Measurements from ENCODE around the gene ELP2.
"Not testable (repeated sequence)": the region's sequence is repeated elsewhere in the genome, so short reads cannot be mapped to it uniquely, and the experiment has no call there.

ELP2 gene

GRCh38 chr18:36157441-36157840 lies 27.7 kb downstream of the ELP2 start:
- in situ Hi-C loops (cut with MboI; ENCODE audit: low sequenced_read_pairs): no loop called here

GRCh38 chr18:36158266-36158867 lies 28.7 kb downstream of the ELP2 start:
- in situ Hi-C loops (cut with MboI; ENCODE audit: low sequenced_read_pairs): no loop called here

- in situ Hi-C loops (cut with MboI; ENCODE audit: low sequenced_read_pairs): no loop called here
Observed at GRCh38 chr18:36160959-36161371, 31.3 kb downstream of the ELP2 start.

GRCh38 chr18:36162981-36163380 lies 33.3 kb downstream of the ELP2 start:
- in situ Hi-C loops (cut with MboI; ENCODE audit: low sequenced_read_pairs): no loop called here

- in situ Hi-C loops (cut with MboI; ENCODE audit: low sequenced_read_pairs): no loop called here
Observed at GRCh38 chr18:36167692-36168218, 38.1 kb downstream of the ELP2 start.

- in situ Hi-C loops (cut with MboI; ENCODE audit: low sequenced_read_pairs): not testable (repeated sequence)
Observed at GRCh38 chr18:36168296-36168695, 38.6 kb downstream of the ELP2 start.

- in situ Hi-C loops (cut with MboI; ENCODE audit: low sequenced_read_pairs): no loop called here
Observed at GRCh38 chr18:36169938-36170337, 40.2 kb downstream of the ELP2 start.

GRCh38 chr18:36175481-36175880 lies 45.8 kb downstream of the ELP2 start:
- in situ Hi-C loops (cut with MboI; ENCODE audit: low sequenced_read_pairs): no loop called here

- in situ Hi-C loops (cut with MboI; ENCODE audit: low sequenced_read_pairs): no loop called here
Observed at GRCh38 chr18:36176177-36176584, 46.5 kb downstream of the ELP2 start.

GRCh38 chr18:36176711-36177110 lies 47.0 kb downstream of the ELP2 start:
- in situ Hi-C loops (cut with MboI; ENCODE audit: low sequenced_read_pairs): no loop called here

GRCh38 chr18:36177913-36178312 lies 48.2 kb downstream of the ELP2 start:
- in situ Hi-C loops (cut with MboI; ENCODE audit: low sequenced_read_pairs): no loop called here

GRCh38 chr18:36179562-36180355 lies 50.1 kb downstream of the ELP2 start:
- in situ Hi-C loops (cut with MboI; ENCODE audit: low sequenced_read_pairs): no loop called here

- in situ Hi-C loops (cut with MboI; ENCODE audit: low sequenced_read_pairs): no loop called here
Observed at GRCh38 chr18:36181441-36181840, 51.7 kb downstream of the ELP2 start.

- in situ Hi-C loops (cut with MboI; ENCODE audit: low sequenced_read_pairs): no loop called here
Observed at GRCh38 chr18:36181898-36182506, 52.3 kb downstream of the ELP2 start.

GRCh38 chr18:36183033-36183432 lies 53.3 kb downstream of the ELP2 start:
- in situ Hi-C loops (cut with MboI; ENCODE audit: low sequenced_read_pairs): no loop called here

- in situ Hi-C loops (cut with MboI; ENCODE audit: low sequenced_read_pairs): no loop called here
Observed at GRCh38 chr18:36183987-36184386, 54.3 kb downstream of the ELP2 start.

- in situ Hi-C loops (cut with MboI; ENCODE audit: low sequenced_read_pairs): no loop called here
Observed at GRCh38 chr18:36185157-36185556, 55.5 kb downstream of the ELP2 start.

- in situ Hi-C loops (cut with MboI; ENCODE audit: low sequenced_read_pairs): no loop called here
Observed at GRCh38 chr18:36185901-36186460, 56.3 kb downstream of the ELP2 start.

- in situ Hi-C loops (cut with MboI; ENCODE audit: low sequenced_read_pairs): no loop called here
Observed at GRCh38 chr18:36186461-36187192, 56.9 kb downstream of the ELP2 start.

- in situ Hi-C loops (cut with MboI; ENCODE audit: low sequenced_read_pairs): no loop called here
Observed at GRCh38 chr18:36187193-36187825, 57.6 kb downstream of the ELP2 start, which contains the start of gene MOCOS. TSS of gene MOCOS (plus strand) at chr18:36187497. CDS start at chr18:36187540, 43 bp downstream.

All from HL-60/S4 treated with retinoic acid at 250 ng/mL for 4 days and 3 days (cell line).